Activated T-helper 17 cell treated with anti-CD3 and anti-CD28 coated beads, Interleukin-2, amount 50 U/mL, for 72 hours (primary cell): ENCODE results near the gene TMSB10. TPM values are rescaled to one million over a fixed set of nuclear protein-coding genes. Genes with fewer than 3 reads are reported as not detected.
A peak's percentile ranks its signal among the peaks of the same experiment; 100 is the strongest.
"Not testable (repeated sequence)": the region's sequence is repeated elsewhere in the genome, so short reads cannot be mapped to it uniquely, and the experiment has no call there.

Source experiments
- ATAC-seq: fragments of 150-1000 bp; cut with Tn5 transposase; replicated peaks from 2 replicates; pipeline ENCODE4 v1.10.0; 2021; ENCODE audit warnings: mild to moderate bottlenecking, moderate library complexity
- H3K27ac Mint-ChIP-seq: one replicate; pipeline ENCODE4 v1.8.0; 2022; ENCODE audit warnings: mixed read lengths
- H3K27me3 Mint-ChIP-seq: one replicate; pipeline ENCODE4 v1.8.0; 2022; ENCODE audit warnings: mixed read lengths
- H3K36me3 Mint-ChIP-seq: one replicate; pipeline ENCODE4 v1.8.0; 2022; ENCODE audit warnings: low read depth, mild to moderate bottlenecking, mixed read lengths
- H3K4me1 Mint-ChIP-seq: one replicate; pipeline ENCODE4 v1.8.0; 2022; ENCODE audit warnings: mixed read lengths
- H3K4me3 Mint-ChIP-seq: one replicate; pipeline ENCODE4 v1.8.0; 2022; ENCODE audit warnings: mild to moderate bottlenecking, mixed read lengths
- H3K9me3 Mint-ChIP-seq: one replicate; pipeline ENCODE4 v1.8.0; 2022; ENCODE audit warnings: mixed read lengths
- total RNA-seq, 2 donors: library from RNA; stranded (reverse); gene quantifications; one replicate each; pipeline ENCODE4 v1.2.3, GENCODE V29; 2022

The TMSB10 gene
- total RNA-seq, 2 donors from 2014 or later, result 2,616 to 3,068 TPM

- ATAC-seq, result no peak
Measured at GRCh38 chr2:84904151-84904550, 1.3 kb upstream of the TMSB10 start.

GRCh38 chr2:84904717-84905174, 710 bp upstream of the TMSB10 start:
- H3K27ac Mint-ChIP-seq, result peak overlapping the region; percentile 72
- peaks cover 43% of the 10 kb centered on the region for H3K4me1 Mint-ChIP-seq
- no peaks in the 10 kb centered on the region for H3K27me3 Mint-ChIP-seq
- peaks cover 8% of the 10 kb centered on the region for H3K9me3 Mint-ChIP-seq
- peak; percentile 20 for ATAC-seq
- peak overlapping the region; percentile 92 for H3K4me3 Mint-ChIP-seq
- H3K36me3 Mint-ChIP-seq, result peaks cover 49% of the 10 kb centered on the region

More at GRCh38 chr2:84904151-84904550, 1.3 kb upstream of the TMSB10 start:
- peaks cover 49% of the 10 kb centered on the region for H3K36me3 Mint-ChIP-seq
- H3K4me3 Mint-ChIP-seq, result peak overlapping the region; percentile 92
- H3K27me3 Mint-ChIP-seq, result no peaks in the 10 kb centered on the region
- H3K4me1 Mint-ChIP-seq, result peaks cover 37% of the 10 kb centered on the region
- peak overlapping the region; percentile 72 for H3K27ac Mint-ChIP-seq
- H3K9me3 Mint-ChIP-seq, result peaks cover 2% of the 10 kb centered on the region

GRCh38 chr2:84906108-84906899, 848 bp downstream of the TMSB10 start:
- ATAC-seq, result peak; percentile 9
- Mint-ChIP-seq H3K4me3 (peak overlapping the region; percentile 92), H3K27ac (peak overlapping the region; percentile 94), H3K9me3 (peaks cover 12% of the 10 kb centered on the region), H3K4me1 (peaks cover 36% of the 10 kb centered on the region), H3K36me3 (peaks cover 49% of the 10 kb centered on the region), H3K27me3 (no peaks in the 10 kb centered on the region)

GRCh38 chr2:84906900-84907714, 1.7 kb downstream of the TMSB10 start:
- H3K4me1 Mint-ChIP-seq, result peaks cover 36% of the 10 kb centered on the region
- peak overlapping the region; percentile 92 for H3K4me3 Mint-ChIP-seq
- H3K9me3 Mint-ChIP-seq, result peaks cover 12% of the 10 kb centered on the region
- no peaks in the 10 kb centered on the region for H3K27me3 Mint-ChIP-seq
- ATAC-seq, result peak; percentile 8
- H3K36me3 Mint-ChIP-seq, result peaks cover 49% of the 10 kb centered on the region
- peak overlapping the region; percentile 94 for H3K27ac Mint-ChIP-seq

- peaks cover 48% of the 10 kb centered on the region for H3K36me3 Mint-ChIP-seq
- peaks cover 29% of the 10 kb centered on the region for H3K4me1 Mint-ChIP-seq
- peak overlapping the region; percentile 92 for H3K4me3 Mint-ChIP-seq
- ATAC-seq, result peak; percentile 15
- peak overlapping the region; percentile 94 for H3K27ac Mint-ChIP-seq
- no peaks in the 10 kb centered on the region for H3K27me3 Mint-ChIP-seq
- peaks cover 12% of the 10 kb centered on the region for H3K9me3 Mint-ChIP-seq
Measured at GRCh38 chr2:84908948-84909713, 3.7 kb downstream of the TMSB10 start.

- peaks cover 30% of the 10 kb centered on the region for H3K36me3 Mint-ChIP-seq
- no peak for ATAC-seq
- H3K9me3 Mint-ChIP-seq, result peaks cover 12% of the 10 kb centered on the region
- no peaks in the 10 kb centered on the region for H3K27me3 Mint-ChIP-seq
- H3K4me3 Mint-ChIP-seq, result peak overlapping the region; percentile 18
- peaks cover 28% of the 10 kb centered on the region for H3K4me1 Mint-ChIP-seq
- no peak overlapping the region for H3K27ac Mint-ChIP-seq
Measured at GRCh38 chr2:84911135-84911678, 5.8 kb downstream of the TMSB10 start.

- peaks cover 12% of the 10 kb centered on the region for H3K9me3 Mint-ChIP-seq
- ATAC-seq, result no peak
- peaks cover 28% of the 10 kb centered on the region for H3K4me1 Mint-ChIP-seq
- H3K4me3 Mint-ChIP-seq, result no peak overlapping the region
- H3K27ac Mint-ChIP-seq, result no peak overlapping the region
- H3K36me3 Mint-ChIP-seq, result peaks cover 12% of the 10 kb centered on the region
- H3K27me3 Mint-ChIP-seq, result no peaks in the 10 kb centered on the region
Measured at GRCh38 chr2:84912984-84913383, 7.5 kb downstream of the TMSB10 start.

GRCh38 chr2:84914334-84914733, 8.9 kb downstream of the TMSB10 start:
- Mint-ChIP-seq H3K4me1 (peaks cover 22% of the 10 kb centered on the region), H3K9me3 (peaks cover 9% of the 10 kb centered on the region), H3K27ac (no peak overlapping the region), H3K27me3 (no peaks in the 10 kb centered on the region), H3K4me3 (no peak overlapping the region), H3K36me3 (no peaks in the 10 kb centered on the region)
- ATAC-seq, result no peak

GRCh38 chr2:84915675-84916074, 10.2 kb downstream of the TMSB10 start:
- not testable (repeated sequence) for H3K9me3 Mint-ChIP-seq, H3K27ac Mint-ChIP-seq, ATAC-seq, H3K36me3 Mint-ChIP-seq, H3K27me3 Mint-ChIP-seq, H3K4me3 Mint-ChIP-seq
- peaks cover 25% of the 10 kb centered on the region for H3K4me1 Mint-ChIP-seq

GRCh38 chr2:84917821-84918220, 12.4 kb downstream of the TMSB10 start:
- H3K4me1 Mint-ChIP-seq, result peaks cover 19% of the 10 kb centered on the region
- ATAC-seq, H3K9me3 Mint-ChIP-seq, H3K27me3 Mint-ChIP-seq, H3K4me3 Mint-ChIP-seq, H3K36me3 Mint-ChIP-seq, H3K27ac Mint-ChIP-seq: not testable (repeated sequence)

GRCh38 chr2:84918430-84918829, 13.0 kb downstream of the TMSB10 start:
- Mint-ChIP-seq H3K36me3 (no peaks in the 10 kb centered on the region), H3K4me1 (peaks cover 19% of the 10 kb centered on the region), H3K4me3 (no peak overlapping the region), H3K27me3 (no peaks in the 10 kb centered on the region), H3K9me3 (no peaks in the 10 kb centered on the region), H3K27ac (peak overlapping the region; percentile 31)
- no peak for ATAC-seq

GRCh38 chr2:84919885-84920580, 14.6 kb downstream of the TMSB10 start:
- no peaks in the 10 kb centered on the region for H3K27me3 Mint-ChIP-seq
- peak overlapping the region; percentile 85 for H3K27ac Mint-ChIP-seq
- peak; percentile 74 for ATAC-seq
- H3K36me3 Mint-ChIP-seq, result no peaks in the 10 kb centered on the region
- H3K9me3 Mint-ChIP-seq, result no peaks in the 10 kb centered on the region
- H3K4me1 Mint-ChIP-seq, result peaks cover 26% of the 10 kb centered on the region
- peak overlapping the region; percentile 76 for H3K4me3 Mint-ChIP-seq

- Mint-ChIP-seq H3K4me1 (peaks cover 44% of the 10 kb centered on the region), H3K4me3 (peak overlapping the region; percentile 94), H3K36me3 (peaks cover 13% of the 10 kb centered on the region), H3K27me3 (no peaks in the 10 kb centered on the region), H3K9me3 (no peaks in the 10 kb centered on the region), H3K27ac (no peak overlapping the region)
- no peak for ATAC-seq
Measured at GRCh38 chr2:84923009-84923408, 17.6 kb downstream of the TMSB10 start.
